ENCODE measurements around the gene HGF.
"Not testable (repeated sequence)": the region's sequence is repeated elsewhere in the genome, so short reads cannot be mapped to it uniquely, and the experiment has no call there.

HGF gene

DNA sequence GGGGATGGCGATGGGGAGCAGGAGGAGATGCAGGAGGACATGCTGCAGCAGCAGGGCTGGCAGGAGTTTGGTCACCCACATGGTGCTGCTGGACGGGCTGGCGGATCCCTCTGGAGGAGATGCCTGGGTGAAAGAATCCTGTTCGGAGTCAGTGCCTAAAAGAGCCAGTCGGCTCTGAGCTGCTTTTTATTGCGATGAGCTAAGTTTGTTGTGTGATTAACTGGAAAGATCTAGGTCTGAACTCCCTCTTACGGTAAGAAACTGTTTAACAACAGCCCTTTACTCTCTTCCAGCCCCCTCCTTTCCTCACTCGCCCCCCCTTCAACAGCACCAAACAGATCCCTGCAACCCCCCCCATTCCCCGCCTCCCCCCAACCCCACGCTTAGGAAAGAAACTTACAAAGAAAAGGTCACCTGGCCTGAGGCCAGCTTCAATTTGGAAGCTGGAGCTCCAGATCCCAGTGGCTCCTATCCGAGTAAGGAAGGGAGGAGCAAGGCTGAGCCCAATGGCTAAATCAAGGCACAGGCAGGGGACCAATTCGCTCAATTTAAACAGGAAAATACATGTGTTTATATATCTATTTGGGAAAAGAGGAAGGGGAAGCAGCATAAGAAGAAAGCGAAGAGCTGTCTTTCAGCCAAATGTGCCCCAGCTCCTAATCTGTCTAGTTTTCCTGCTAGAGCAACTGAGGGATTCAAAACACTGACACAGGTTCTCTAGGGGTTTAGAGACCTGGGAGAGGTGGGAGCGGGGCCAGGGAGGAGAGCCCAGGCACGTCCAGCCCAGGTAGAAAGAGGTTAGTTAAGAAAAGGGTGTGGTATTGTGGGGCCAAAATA, at the start of gene HGF:
Gene HGF, minus strand, starts transcription at position 157 of the 837 bp plus-strand sequence. Its CDS starts 76 bp downstream, at position 81.
- DNase-seq (ENCODE audit: low read depth) = peak; percentile 15

DNA sequence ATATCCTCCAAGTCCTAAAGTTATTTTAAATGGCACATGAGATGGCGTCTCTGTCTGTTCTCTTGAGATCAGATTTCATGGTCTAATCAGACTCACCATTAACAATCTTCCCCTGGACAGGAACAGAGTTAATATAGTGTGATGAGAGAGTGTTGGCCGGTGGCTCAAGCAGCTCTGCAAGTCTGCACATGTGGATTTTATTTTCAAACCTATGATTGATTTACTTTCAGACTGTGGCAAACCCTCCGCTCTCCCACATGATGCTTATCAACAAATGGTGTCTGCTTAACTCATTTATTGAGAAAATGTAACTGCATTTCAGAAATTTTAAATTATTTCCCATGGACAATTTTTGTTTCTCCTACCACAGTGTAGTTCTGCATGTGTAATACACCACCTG, 46.5 kb upstream of the HGF start:
- DNase-seq (ENCODE audit: low read depth) = no peak

DNA sequence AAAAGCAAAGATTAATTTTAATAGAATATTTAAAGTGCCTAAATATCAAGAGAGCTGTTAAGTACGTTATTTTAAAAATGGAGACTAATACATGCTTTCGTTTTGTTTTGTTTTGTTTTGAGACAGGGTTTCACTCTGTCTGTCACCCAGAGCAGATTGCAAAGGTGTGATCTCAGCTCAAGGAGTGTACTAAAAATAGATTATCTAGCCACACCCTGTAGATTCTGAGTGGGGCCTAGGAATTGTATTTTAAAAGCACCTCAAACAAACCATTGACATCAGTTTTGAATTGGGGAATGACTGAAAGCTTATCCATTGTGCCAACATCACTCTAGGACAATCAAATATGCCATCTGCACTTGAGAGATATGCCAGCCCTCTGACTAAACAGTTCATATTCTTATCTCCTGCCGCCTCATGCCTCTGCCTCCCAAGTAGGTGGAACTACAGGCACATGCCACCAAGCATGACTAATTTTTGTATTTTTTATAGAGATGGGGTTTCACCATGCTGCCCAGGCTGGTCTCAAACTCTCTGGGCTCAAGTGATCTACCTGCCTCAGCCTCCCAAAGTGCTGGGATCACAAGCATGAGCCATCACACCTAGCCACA, 43.1 kb upstream of the HGF start:
- not testable (repeated sequence) for DNase-seq (ENCODE audit: low read depth)

DNA sequence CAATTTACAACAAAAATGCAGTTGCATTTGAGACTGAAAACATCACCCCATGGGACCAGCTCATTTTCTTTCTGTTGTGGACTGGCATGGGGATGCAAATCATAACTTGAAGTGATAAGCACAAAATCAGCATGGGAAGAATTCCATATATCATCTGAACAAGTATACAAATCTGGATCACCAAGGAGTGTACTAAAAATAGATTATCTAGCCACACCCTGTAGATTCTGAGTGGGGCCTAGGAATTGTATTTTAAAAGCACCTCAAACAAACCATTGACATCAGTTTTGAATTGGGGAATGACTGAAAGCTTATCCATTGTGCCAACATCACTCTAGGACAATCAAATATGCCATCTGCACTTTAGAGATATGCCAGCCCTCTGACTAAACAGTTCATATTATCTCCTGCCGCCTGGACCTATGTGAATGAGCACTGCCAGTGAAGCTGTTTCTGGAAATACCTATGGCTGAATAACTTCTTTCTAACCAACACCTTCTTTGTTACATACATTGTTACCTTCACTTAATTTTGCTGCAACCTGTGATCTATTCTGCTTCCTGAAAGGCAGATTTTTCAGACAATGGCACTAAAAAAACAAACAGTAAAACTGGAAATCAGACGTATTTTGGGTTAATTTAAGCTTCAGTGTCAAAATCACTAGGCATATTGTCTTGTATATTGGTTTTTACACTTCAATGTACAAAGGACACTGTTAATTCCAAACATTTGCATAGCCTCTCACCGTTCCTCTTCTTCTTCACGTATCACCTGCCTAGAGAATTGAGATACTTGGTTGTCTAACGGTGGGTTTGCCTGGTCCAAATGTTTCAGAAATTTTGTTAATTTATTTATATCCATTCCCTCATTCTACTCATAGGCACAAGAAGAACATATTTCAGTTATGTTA, 42.4 kb upstream of the HGF start:
- no peak for DNase-seq (ENCODE audit: low read depth)

DNA sequence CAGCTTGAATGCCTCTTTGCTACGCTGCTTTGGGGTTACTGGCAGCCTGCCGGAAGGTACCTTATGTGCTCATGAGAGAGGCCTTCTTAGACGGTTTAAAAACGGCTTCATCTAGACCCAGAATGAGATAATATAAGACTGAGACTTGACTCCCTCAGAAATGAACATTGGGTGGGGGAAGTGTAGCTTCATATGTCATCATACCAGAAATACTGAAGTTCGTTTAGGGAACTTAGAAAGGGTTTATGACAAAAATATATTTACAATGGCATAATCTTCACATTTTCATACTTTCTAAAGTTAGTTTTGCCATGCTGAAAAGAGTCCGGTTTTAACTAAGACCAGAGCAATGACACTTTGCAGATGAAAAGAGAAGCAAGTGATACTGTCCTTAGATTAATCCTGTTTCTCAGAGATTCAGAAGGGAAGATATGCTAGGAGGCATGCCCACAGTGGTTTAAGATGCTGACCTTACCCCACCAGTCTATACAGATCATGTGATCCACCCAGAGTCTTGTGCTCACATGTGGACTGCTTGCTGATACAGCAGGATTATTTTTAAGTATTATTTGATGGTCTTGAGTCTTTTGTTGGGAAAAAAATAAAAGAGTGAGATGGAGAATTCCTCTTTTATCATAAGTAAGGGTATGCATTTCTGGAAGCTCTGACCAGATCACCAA, 40.8 kb upstream of the HGF start:
- DNase-seq (ENCODE audit: low read depth) = no peak

DNA sequence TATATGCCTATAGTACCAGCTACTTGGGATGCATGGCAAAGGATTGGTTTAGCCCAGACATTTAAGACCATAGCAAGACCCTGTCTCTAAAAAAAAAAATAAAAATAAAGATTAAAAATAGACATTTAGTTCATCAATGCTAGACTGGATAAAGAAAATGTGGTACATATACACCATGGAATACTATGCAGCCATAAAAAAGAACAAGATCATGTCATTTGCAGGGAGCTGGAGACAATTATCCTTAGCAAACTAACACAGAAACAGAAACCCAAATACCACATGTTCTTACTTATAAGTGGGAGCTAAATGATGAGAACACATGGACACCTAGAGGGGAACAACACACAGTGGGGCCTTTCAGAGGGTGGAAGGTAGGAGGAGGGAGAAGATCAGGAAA, 38.5 kb upstream of the HGF start:
- DNase-seq (ENCODE audit: low read depth) = not testable (repeated sequence)

DNA sequence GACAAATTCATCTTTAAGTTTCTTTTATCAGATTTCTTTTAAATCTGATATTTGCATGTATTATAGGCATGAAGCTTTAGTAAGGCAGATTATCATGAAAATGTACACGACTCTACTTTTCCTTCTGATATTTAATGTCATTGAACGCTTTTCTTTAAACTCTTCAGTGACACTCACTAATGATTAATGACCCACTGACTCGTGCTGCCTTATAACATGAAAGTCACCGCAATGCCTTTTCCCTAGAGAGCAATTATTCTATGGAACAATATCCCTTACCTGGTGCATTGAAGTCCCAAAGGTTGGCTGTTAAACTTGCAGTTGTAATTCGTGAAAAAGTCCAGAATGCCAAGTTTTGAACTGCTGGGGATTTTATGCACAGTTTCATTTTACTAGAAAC, 33.4 kb upstream of the HGF start:
- no peak for DNase-seq (ENCODE audit: low read depth)

DNA sequence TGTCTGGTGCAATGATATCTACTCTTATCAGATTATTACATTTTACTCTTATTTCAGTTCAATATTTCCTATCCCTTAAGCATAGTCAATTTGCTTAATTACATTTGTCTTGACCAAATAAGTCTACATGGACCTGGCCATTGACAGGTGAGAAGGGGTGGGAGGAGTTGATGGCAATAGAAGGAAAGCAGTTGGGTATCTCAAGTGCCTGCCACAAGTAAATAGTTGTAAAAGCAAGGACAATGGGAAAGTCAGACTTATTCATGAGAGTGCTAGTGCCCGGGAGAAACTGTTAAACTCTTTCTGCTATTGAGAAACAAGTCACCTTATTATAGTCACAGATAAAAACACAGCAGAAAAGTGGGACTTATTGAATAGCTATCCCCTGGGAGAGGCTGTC, 32.4 kb upstream of the HGF start:
- DNase-seq (ENCODE audit: low read depth) = no peak

DNA sequence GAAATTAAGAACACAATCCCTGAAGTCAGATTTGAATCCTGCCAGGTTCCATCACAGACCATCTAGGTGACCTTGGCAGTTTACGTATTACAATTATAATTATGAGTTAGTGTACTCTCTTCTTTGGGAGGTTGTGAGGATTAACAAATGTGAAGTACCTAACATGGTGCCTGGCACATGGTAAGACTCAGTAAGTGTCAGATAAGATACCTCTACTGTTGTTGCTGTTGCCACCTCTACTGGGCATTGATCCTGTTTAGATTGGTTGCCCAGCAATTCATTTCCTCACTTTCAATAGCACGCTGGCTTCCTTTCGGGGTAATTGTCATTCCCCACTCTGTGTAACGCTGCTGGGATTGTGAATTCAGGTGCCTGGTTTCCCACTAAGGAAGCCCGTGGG, 31.7 kb upstream of the HGF start:
- DNase-seq (ENCODE audit: low read depth) = no peak

DNA sequence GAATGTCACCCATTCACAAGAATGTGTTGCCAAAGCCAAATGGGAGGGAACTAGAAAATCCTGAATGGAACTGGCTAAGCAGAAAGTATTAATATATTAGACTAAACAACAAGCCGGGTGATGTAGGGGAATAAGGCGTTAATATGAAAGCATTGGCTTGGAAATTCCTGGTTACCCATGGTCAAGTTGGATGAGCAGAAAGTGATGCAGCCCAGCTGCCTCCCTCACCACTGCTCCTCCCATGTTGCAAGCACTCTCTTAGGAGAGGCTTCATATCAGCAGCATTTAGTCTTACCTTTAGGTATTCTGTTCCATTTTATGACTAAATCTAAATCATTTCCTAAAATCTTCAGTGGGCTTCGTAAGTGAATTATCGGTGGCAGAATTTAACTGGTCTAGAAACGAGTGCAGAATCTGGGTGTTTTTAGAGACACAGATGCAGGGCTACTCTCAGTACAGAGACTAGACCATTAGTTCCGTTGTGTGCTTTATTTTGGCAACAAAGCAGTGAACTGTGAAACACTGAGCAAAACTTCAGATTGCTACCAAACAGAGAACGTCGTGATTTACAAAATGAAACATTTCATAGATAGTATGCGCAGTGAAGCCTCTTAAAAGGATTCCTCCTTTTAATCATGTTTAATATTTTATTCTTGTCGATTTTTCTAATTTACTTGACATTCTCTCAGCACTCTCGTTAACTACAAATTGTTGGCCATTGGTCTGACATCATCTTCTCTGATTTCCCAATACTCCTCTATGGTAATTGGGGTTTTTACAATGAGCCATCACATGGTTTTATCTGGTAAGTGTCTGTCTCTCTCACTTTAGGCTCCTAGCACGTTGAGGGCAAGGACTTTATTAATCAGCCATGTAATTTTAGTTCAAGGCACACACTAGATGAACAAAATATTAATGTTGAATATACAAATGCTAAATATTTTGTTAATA, 22.0 kb upstream of the HGF start:
- no peak for DNase-seq (ENCODE audit: low read depth)

DNA sequence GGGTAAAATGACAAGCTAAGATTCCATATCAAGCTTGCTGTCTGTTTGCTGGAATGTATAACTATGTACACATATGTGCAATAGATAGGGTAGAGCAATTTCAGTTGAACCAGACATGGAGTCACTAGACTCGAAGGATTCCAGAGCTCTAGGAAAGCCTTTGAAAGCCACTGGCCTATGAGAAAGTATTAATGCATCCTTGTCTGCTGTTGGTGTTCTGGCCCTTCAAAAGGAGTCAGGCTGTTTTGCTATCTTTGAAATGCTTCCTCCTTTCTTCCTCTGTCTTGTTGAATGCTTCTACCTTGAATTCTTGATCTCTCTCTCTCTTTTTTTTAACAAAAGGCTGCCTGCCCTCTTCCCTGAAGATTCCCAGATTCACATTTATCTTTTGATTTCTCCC, 20.8 kb upstream of the HGF start:
- no peak for DNase-seq (ENCODE audit: low read depth)

DNA sequence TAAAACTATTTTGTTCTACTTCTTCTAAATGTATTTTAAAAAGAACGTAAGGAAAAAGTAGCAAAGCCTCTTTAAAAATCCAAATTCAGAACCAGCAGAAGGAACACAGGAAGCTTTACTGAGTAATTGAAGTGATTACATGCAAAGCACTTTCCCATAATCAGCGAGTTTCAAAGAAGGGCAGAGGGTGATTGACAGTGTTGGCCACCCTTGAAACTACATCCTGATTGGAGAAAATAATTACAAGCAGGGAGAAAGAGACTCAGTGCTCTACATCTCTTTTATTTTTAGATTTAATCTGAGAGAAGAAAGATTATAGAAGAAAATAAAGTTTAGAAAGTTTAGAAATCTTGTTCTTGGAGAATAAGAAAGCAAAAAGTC, 20.3 kb upstream of the HGF start:
- DNase-seq (ENCODE audit: low read depth) = no peak

DNA sequence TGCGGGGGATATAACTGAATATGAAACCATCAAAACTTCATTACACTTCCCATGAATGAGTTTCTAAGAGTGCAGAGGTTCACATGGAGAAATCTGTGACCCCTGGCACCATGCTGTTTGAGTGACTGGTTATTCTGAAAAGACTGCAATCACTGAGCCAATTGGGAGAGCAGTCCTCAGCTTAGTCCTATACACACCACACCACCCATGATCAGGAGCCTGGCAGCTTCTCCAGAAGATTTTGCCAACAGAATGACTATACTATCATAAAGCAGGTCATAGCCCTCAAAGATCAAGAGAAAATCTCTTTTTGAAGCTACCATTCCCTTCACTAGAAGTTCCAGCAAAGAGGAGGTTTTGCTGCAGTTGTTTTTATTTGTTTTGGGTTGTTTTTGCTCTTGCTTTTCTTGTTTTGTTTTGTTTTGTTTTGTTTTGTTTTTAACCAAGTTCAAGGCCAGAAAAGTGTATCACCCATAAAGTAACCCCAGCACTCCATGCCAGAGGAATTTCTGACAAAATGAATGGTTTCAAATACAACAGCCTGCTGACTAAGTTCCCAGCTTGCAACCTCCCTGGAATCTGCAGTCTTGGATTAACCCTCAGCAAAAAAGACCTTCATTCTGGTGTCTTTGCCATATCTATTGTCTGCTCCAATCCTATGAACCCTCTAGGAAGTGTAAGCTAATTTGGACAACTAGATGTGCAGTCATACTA, 19.7 kb upstream of the HGF start:
- DNase-seq (ENCODE audit: low read depth) = no peak

DNA sequence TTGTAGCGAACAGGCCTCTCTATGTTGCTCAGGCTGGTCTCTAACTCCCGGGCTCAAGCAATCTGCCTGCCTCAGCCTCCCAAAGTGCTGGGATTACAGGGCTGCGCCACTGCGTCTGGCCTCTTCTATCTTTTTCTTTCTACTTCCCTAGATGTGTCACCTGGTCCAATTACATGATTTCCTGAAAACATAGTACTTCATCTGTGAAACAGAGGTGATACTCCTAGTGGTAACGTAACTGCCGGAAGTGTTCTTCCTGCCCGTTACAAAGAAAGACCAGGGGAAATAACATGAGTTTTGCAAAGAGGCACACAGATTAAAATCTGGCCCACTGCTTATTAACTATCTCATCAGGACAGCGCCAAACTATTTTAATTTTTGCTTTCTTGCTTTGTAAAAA, 18.4 kb upstream of the HGF start:
- DNase-seq (ENCODE audit: low read depth) = no peak

DNA sequence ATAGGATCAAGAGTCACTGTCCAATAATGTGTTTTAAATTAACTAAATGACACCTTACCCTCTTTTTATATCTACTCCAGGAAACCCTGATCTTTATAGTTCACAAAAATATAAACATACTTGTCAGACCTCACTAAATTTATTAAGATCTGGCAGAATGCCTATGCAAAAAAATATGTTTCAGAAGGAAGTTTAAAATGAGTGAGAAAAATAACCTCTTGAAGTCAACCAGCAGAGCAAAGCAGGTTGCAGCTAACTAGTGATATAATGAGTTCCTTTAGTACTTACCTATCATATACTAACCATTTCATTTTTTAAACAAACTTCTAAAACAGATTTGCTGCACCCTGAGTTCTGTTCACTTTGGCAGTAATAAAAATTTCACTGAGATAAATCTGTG, 14.0 kb upstream of the HGF start:
- no peak for DNase-seq (ENCODE audit: low read depth)

DNA sequence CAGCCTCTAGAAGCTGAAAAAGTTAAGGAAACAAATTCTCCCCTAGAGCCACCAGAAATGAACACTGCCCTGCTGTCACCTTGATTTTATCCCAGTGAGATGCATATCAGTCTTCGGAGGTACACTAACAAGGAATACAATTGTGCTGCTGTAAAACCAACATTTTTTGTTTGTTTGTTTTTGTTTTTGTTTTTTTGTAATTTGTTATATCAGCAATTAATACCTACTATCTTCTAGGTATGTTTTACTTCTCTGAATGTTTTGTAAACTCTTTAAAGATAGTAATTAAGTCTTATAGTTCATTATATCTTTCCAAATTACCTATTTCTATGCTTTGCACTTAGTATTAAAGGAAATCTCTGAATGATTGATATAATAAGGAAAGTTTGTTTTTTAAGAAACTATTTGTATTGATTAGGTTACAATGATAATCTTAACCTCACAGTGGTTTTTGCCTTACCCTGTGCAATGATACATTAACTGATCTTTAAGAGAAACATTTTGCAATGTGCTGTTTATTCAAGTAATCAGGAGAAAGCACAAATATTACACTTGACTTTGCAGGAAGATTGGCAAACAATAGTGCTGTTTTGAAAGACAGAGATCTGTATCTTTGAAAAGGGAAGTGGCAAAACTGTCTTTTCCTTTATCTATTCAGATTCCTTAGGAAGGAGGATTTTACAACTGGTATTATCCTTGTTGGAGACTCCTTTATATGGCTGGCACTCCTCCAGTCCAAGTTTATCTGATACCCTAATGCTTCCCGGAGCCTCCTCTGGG, 11.3 kb upstream of the HGF start:
- DNase-seq (ENCODE audit: low read depth) = no peak

DNA sequence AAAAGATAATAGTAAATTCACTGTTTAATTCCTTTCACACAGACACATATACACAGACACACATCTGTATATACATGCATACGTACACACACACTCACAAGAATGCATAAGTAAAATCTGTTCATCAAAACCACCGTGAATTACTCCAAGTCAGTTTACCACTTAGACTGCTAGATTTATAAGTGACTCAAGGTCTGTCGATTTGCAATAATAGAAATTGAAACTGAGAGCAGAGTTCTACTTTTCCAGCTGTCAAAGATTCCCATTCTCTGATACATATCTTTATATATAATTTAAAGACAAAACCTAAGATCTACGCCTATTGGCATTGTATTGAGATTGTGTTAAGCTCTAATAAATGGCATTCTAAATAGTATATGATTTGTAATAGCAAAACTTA, 9.9 kb upstream of the HGF start:
- no peak for DNase-seq (ENCODE audit: low read depth)

DNA sequence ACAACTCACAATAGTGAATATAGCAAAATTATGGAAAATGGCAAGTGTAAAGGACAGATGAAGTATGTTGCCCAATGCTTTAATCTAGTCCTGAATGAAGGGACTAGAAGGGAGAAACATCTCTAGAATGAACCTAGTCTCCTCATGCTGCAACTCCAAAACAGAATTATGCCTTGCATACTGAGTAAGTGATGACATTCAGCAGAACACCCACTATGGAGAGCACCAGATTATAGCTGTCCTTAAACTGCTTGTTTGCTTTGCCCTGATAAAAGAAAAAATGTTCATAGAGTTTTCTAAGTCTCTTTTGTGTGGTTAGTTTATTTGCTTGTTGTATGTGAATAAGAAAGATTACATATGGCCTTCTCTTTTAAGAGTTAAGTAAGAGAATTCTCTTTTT, 7.8 kb upstream of the HGF start:
- DNase-seq (ENCODE audit: low read depth) = no peak

DNA sequence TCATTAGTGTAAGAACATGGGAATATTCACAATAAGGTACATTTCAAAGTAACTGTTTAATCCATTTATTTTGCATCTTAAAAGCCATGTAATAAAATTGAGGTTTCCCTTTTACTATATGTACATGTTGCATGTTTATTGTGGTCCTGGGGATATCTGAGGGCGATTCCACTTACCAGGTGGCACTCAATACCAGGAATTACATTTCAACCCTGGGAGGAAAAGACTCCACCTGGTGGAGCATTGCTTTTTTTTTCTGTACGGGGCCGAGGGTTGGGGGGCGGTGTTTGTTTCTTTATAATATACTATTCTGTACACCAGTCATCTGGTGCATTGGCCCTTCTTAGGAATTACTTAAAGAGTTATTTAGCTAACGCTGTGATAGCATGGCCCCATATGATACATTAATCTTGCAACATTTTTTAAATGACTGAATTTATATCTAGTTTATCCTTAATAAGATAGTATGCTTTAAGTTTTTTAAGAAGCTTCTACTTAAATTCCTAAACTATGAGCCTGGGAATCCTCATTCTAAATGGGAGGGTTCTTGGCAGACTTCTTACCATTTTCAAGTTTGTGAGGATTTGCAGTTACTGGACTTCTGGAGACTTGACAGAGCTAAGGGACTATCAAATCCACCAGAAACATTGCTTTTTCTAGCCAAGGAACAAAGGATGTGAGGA, 7.2 kb upstream of the HGF start:
- DNase-seq (ENCODE audit: low read depth) = no peak
